CD4-positive, alpha-beta T cell (primary cell): ENCODE measurements around the gene SKIC8. TPM values are rescaled to one million over a fixed set of nuclear protein-coding genes. Genes with fewer than 3 reads are reported as not detected.

Experiments
- ATAC-seq: fragments of 200-7000 bp; cut with Tn5 transposase; one replicate; pipeline ENCODE4 v1.10.0; 2022; ENCODE audit warnings: mild to moderate bottlenecking; ENCODE audit not compliant: poor library complexity
- CTCF ChIA-PET: fragments of 350-600 bp; sonication (Branson Sonifier 250); formaldehyde crosslinking; loops from one replicate; lab custom pipeline; 2021; ENCODE audit warnings: antibody characterized with exemption, inconsistent platforms; lab: Charles Lee
- POLR2A ChIA-PET: fragments of 350-600 bp; sonication (Branson Sonifier 250); formaldehyde crosslinking; loops from one replicate; lab custom pipeline; 2021; ENCODE audit warnings: antibody characterized with exemption, inconsistent platforms; lab: Charles Lee
- DNase-seq, 14 experiments: peaks; one replicate each; pipeline ENCODE4 v3.0.0-alpha.2; 2013 to 2020; ENCODE audit warnings: mixed read lengths in 2 of 14
- H3K27ac ChIP-seq, 2 donors: one replicate each; pipeline versions ENCODE4 v1.5.1 to v1.7.0; 2013; ENCODE audit warnings: low read length in 2 of 2, low read depth in 1 of 2, mild to moderate bottlenecking in 1 of 2
- H3K27me3 ChIP-seq, 2 experiments: 1 replicate in 1 of 2; 2 replicates in 1 of 2; pipeline versions ENCODE4 v1.6.1 to v1.7.0; 2013; ENCODE audit warnings: low read length in 2 of 2, control low read depth in 1 of 2, mild to moderate bottlenecking in 1 of 2, moderate library complexity in 1 of 2; ENCODE audit not compliant: insufficient read depth in 2 of 2, control insufficient read depth in 1 of 2
- H3K36me3 ChIP-seq: one replicate; pipeline ENCODE4 v1.6.1; 2013; ENCODE audit warnings: low read length, control low read depth; ENCODE audit not compliant: insufficient read depth
- H3K4me1 ChIP-seq: one replicate; pipeline ENCODE4 v1.6.1; 2013; ENCODE audit warnings: low read length, control low read depth; ENCODE audit not compliant: insufficient read depth
- H3K4me3 ChIP-seq: one replicate; pipeline ENCODE4 v1.5.1; 2013; ENCODE audit warnings: mild to moderate bottlenecking, low read length, moderate library complexity
- H3K9me3 ChIP-seq, 2 experiments: 1 replicate in 1 of 2; 2 replicates in 1 of 2; pipeline versions ENCODE4 v1.6.1 to v1.7.0; 2013; ENCODE audit warnings: low read length in 2 of 2, mild to moderate bottlenecking in 2 of 2, control low read depth in 1 of 2, moderate library complexity in 1 of 2; ENCODE audit not compliant: control insufficient read depth in 1 of 2, insufficient read depth in 1 of 2
- H3K27ac Mint-ChIP-seq: one replicate; pipeline ENCODE4 v1.8.0; 2020; ENCODE audit warnings: mixed read lengths
- H3K27me3 Mint-ChIP-seq: one replicate; pipeline ENCODE4 v1.8.0; 2021; ENCODE audit warnings: mixed read lengths
- H3K36me3 Mint-ChIP-seq: one replicate; pipeline ENCODE4 v1.8.0; 2021; ENCODE audit warnings: low read depth, mixed read lengths
- H3K4me1 Mint-ChIP-seq: one replicate; pipeline ENCODE4 v1.8.0; 2021; ENCODE audit warnings: low read depth, mixed read lengths
- H3K4me3 Mint-ChIP-seq: one replicate; pipeline ENCODE4 v1.8.0; 2020; ENCODE audit warnings: mild to moderate bottlenecking, mixed read lengths
- H3K9me3 Mint-ChIP-seq: one replicate; pipeline ENCODE4 v1.8.0; 2020; ENCODE audit warnings: mixed read lengths
- intact Hi-C, 2 experiments: fragments of 100-400 bp; cut with DNase I in 1 of 2; cut with micrococcal nuclease in 1 of 2; formaldehyde crosslinking; loops; one replicate each; pipeline versions ENCODE4 v1.15.1 to v1.9.0; 2023 to 2025; cut with DNase I, micrococcal nuclease
- total RNA-seq, 174 experiments: library from RNA in 2 of 174; stranded (reverse) in 2 of 174; gene quantifications; one replicate each; pipeline ENCODE4 v1.2.3 and lab custom pipeline; 2021 to 2026
- TF ChIP-seq, protein P1 (sequence below): fragments of 200-600 bp; IDR thresholded peaks from one replicate; pipeline ENCODE4 v1.8.0; 2022; ENCODE audit warnings: antibody characterized with exemption, mild to moderate bottlenecking

Gene SKIC8
- total RNA-seq, 2 experiments from 2014 or later, result 13.3 to 16.7 TPM

DNA sequence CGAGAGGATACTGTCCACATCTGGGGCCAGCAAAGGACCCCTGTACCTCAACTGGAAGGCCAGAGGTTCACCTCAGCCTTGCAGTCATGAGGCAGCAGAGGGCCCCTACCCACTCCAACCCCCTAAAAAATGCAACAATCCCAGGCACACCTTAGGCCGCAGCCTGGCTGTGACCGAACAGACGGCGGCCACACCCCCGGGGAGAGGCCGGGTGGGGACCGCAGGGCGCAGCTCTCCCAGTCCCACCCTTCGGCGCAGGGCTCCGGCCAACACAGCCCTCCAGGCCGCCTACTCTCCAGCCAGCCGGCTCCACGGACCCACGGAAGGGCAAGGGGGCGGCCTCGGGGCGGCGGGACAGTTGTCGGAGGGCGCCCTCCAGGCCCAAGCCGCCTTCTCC lies 35.5 kb downstream of the SKIC8 start:
- DNase-seq (peak in 1 of 14 experiments; percentile 40), ATAC-seq (no peak)
- Mint-ChIP-seq H3K4me1 (peaks cover 33% of the 10 kb centered on the region), H3K36me3 (no peaks in the 10 kb centered on the region), H3K4me3 (peak overlapping the region; percentile 75), H3K27me3 (no peaks in the 10 kb centered on the region), H3K27ac (peak overlapping the region; percentile 94), H3K9me3 (no peaks in the 10 kb centered on the region)
- H3K9me3 ChIP-seq, result no peaks in the 10 kb centered on the region
- CTCF ChIA-PET, result no interaction called here
- peak overlapping the region; percentile 25 to 58 for H3K27ac ChIP-seq
- H3K4me3 ChIP-seq, result peak overlapping the region; percentile 70
- TF ChIP-seq, protein P1, sequence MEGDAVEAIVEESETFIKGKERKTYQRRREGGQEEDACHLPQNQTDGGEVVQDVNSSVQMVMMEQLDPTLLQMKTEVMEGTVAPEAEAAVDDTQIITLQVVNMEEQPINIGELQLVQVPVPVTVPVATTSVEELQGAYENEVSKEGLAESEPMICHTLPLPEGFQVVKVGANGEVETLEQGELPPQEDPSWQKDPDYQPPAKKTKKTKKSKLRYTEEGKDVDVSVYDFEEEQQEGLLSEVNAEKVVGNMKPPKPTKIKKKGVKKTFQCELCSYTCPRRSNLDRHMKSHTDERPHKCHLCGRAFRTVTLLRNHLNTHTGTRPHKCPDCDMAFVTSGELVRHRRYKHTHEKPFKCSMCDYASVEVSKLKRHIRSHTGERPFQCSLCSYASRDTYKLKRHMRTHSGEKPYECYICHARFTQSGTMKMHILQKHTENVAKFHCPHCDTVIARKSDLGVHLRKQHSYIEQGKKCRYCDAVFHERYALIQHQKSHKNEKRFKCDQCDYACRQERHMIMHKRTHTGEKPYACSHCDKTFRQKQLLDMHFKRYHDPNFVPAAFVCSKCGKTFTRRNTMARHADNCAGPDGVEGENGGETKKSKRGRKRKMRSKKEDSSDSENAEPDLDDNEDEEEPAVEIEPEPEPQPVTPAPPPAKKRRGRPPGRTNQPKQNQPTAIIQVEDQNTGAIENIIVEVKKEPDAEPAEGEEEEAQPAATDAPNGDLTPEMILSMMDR, result no peak
- peaks cover 27% of the 10 kb centered on the region for H3K4me1 ChIP-seq
- intact Hi-C loops, result loop anchor here in 1 of 2 experiments (5.0 kb wide), 1 partner anchor 173 kb away; the partner anchor contains the start of gene IREB2
- H3K27me3 ChIP-seq, result no peaks in the 10 kb centered on the region
- POLR2A ChIA-PET, result interaction anchor here (0.9 to 3.7 kb wide), 7 partner anchors 35 to 610 kb away, joined by 3 to 63 read pairs (median 14); partner anchors contain the start of genes CIB2, IREB2, MORF4L1 and PSMA4
- no peaks in the 10 kb centered on the region for H3K36me3 ChIP-seq

DNA sequence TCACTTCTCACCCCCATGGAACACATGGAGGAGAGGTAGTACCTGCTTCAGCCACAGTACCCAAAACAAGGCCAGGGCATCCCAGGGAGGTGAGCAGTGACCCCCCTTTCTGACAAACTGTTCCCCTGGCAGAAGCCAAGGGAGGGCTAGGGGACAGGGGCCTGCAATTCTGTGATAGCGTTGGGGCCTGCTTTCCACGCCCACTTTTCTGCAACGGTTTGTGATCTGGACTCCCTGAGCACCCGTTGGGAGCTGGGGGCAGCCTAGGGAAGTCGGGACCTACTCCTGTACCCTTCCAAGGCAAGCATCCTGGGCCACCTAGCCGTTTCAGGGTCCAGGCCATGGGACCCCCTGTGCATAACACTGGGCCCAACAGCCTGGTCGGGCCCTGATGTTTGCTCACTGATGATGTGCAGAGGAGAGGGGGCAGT lies 36.0 kb downstream of the SKIC8 start:
- no peak for ATAC-seq
- DNase-seq, result peak in 2 of 14 experiments; percentile 13 to 32
- Histone ChIP-seq H3K4me3 (no peak overlapping the region), H3K36me3 (no peaks in the 10 kb centered on the region), H3K9me3 (no peaks in the 10 kb centered on the region), H3K27ac (no peak overlapping the region), H3K4me1 (peaks cover 27% of the 10 kb centered on the region), H3K27me3 (no peaks in the 10 kb centered on the region)
- CTCF ChIA-PET, result no interaction called here
- H3K9me3 Mint-ChIP-seq, result no peaks in the 10 kb centered on the region
- H3K27ac Mint-ChIP-seq, result peak overlapping the region; percentile 94
- POLR2A ChIA-PET, result interaction anchor here (0.6 to 3.7 kb wide), 5 partner anchors 36 to 277 kb away, joined by 3 to 63 read pairs (median 15); partner anchors contain the start of genes IREB2, PSMA4 and SKIC8
- intact Hi-C loops, result loop anchor here in 1 of 2 experiments (5.0 kb wide), 1 partner anchor 174 kb away; the partner anchor contains the start of gene IREB2
- H3K4me3 Mint-ChIP-seq, result peak overlapping the region; percentile 75
- H3K36me3 Mint-ChIP-seq, result no peaks in the 10 kb centered on the region
- H3K4me1 Mint-ChIP-seq, result peaks cover 29% of the 10 kb centered on the region
- no peaks in the 10 kb centered on the region for H3K27me3 Mint-ChIP-seq
- TF ChIP-seq, protein P1, result no peak

DNA sequence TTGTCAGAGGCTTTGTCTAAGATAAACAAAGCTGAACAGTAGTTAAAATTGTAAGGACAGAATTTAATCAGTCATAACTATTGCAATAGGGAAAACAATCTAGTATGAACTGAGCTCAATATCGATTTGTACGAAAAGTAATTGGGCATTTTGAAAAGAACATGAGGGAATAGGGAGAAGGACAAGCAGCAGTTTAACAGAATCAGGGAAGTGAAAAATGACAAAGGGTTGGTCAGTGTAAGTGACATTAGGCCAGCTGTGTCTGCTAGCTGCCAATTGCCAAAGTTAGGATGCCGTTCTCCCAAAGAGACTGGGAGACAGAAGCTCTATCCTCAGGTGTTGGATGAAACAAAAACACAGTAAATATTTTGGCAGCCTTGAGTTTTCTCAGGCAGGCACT lies 38.3 kb downstream of the SKIC8 start:
- Histone ChIP-seq H3K36me3 (no peaks in the 10 kb centered on the region), H3K4me1 (peaks cover 19% of the 10 kb centered on the region), H3K27me3 (no peaks in the 10 kb centered on the region), H3K27ac (no peak overlapping the region), H3K9me3 (no peaks in the 10 kb centered on the region), H3K4me3 (no peak overlapping the region)
- TF ChIP-seq, protein P1, result no peak
- Mint-ChIP-seq H3K9me3 (no peaks in the 10 kb centered on the region), H3K27ac (no peak overlapping the region), H3K36me3 (no peaks in the 10 kb centered on the region), H3K27me3 (no peaks in the 10 kb centered on the region), H3K4me3 (peak overlapping the region; percentile 2), H3K4me1 (peaks cover 14% of the 10 kb centered on the region)
- no peak for DNase-seq
- POLR2A ChIA-PET, result interaction anchor here (1.1 to 1.7 kb wide), 2 partner anchors 112 to 177 kb away, joined by 3 to 4 read pairs; partner anchors contain the start of gene IREB2
- intact Hi-C loops, result loop anchor here in 1 of 2 experiments (5.0 kb wide), 1 partner anchor 176 kb away; the partner anchor contains the start of gene IREB2
- ATAC-seq, result no peak
- CTCF ChIA-PET, result interaction anchor here (0.7 to 1.1 kb wide), 2 partner anchors 11 to 21 kb away, joined by 3 read pairs; no protein-coding TSS in a partner anchor
